Duodenal mucosa (tissue), 2 donors: ENCODE measurements around the gene LRRC66.

Experiments used
- H3K27ac ChIP-seq: one replicate; pipeline ENCODE4 v1.7.0; 2013; ENCODE audit warnings: low read depth, low read length
- H3K27me3 ChIP-seq, 2 donors: one replicate each; pipeline ENCODE4 v1.7.0; 2013; ENCODE audit warnings: low read length in 2 of 2, control low read depth in 1 of 2; ENCODE audit not compliant: insufficient read depth in 2 of 2, control insufficient read depth in 1 of 2
- H3K36me3 ChIP-seq, 2 donors: one replicate each; pipeline ENCODE4 v1.7.0; 2013; ENCODE audit warnings: low read length in 2 of 2, control low read depth in 1 of 2; ENCODE audit not compliant: insufficient read depth in 2 of 2, control insufficient read depth in 1 of 2
- H3K4me1 ChIP-seq, 2 donors: one replicate each; pipeline ENCODE4 v1.7.0; 2013; ENCODE audit warnings: low read length in 2 of 2, control low read depth in 1 of 2; ENCODE audit not compliant: insufficient read depth in 2 of 2, control insufficient read depth in 1 of 2
- H3K4me3 ChIP-seq, 2 donors: one replicate each; pipeline ENCODE4 v1.7.0; 2013; ENCODE audit warnings: low read length in 2 of 2, low read depth in 1 of 2
- H3K9ac ChIP-seq, 2 donors: one replicate each; pipeline ENCODE4 v1.7.0; 2013; ENCODE audit warnings: low read length in 2 of 2, low read depth in 1 of 2
- H3K9me3 ChIP-seq, 2 donors: one replicate each; pipeline ENCODE4 v1.7.0; 2013; ENCODE audit warnings: low read length in 2 of 2, control low read depth in 1 of 2; ENCODE audit not compliant: control insufficient read depth in 1 of 2

LRRC66 gene

GRCh38 chr4:51995647-51996220, 24.4 kb downstream of the LRRC66 start:
- no peak overlapping the region for H3K4me3 ChIP-seq
- no peaks in the 10 kb centered on the region for H3K27me3 ChIP-seq
- peaks cover 14 to 25% of the 10 kb centered on the region in 2 donors for H3K9me3 ChIP-seq
- H3K4me1 ChIP-seq, result no peaks in the 10 kb centered on the region
- no peak overlapping the region for H3K27ac ChIP-seq
- peaks cover 29 to 40% of the 10 kb centered on the region in 2 donors for H3K36me3 ChIP-seq
- H3K9ac ChIP-seq, result no peak overlapping the region

GRCh38 chr4:51965862-51966261, 54.3 kb downstream of the LRRC66 start:
- no peaks in the 10 kb centered on the region for H3K27me3 ChIP-seq
- no peaks in the 10 kb centered on the region for H3K4me1 ChIP-seq
- H3K36me3 ChIP-seq, result no peaks in the 10 kb centered on the region
- no peak overlapping the region for H3K4me3 ChIP-seq
- no peaks in the 10 kb centered on the region for H3K9me3 ChIP-seq
- no peak overlapping the region for H3K9ac ChIP-seq
- no peak overlapping the region for H3K27ac ChIP-seq

DNA sequence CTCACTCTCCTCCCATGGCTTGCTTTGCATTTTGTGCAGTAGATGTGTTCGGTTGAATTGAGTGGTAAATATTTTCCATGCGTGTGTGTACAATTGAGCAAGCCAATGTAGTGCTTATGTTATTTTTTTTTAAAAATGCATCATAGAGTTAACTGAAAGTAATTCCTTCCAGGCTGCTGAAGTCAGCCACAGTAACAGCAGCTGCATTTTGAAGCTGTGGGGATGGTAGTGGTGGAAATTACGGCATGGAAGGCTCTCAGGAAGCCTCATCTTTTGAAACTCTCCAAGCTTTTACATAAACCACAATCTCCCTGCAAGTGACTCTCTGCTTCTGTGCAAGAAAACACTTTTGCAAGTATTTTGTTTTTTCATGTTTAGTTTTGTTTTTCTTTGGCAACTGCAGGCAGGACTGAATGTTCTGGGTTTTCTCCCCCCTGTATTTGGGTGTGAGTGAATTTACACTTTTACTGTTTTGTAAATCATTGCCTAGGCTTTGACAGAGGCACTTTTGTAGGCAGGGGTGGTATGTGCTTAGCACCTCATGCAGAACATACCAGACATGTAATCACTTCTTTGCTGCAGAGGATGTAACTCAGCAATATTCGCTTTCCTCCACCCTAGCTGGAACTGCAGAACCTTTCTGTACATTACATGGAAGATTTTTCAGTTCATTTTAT, 56.2 kb downstream of the LRRC66 start:
- Histone ChIP-seq H3K27ac (no peak overlapping the region), H3K4me1 (no peaks in the 10 kb centered on the region), H3K9me3 (no peaks in the 10 kb centered on the region), H3K27me3 (no peaks in the 10 kb centered on the region), H3K4me3 (no peak overlapping the region), H3K36me3 (no peaks in the 10 kb centered on the region), H3K9ac (no peak overlapping the region)

GRCh38 chr4:51960486-51960885, 59.7 kb downstream of the LRRC66 start:
- H3K9ac ChIP-seq, result no peak overlapping the region
- H3K4me3 ChIP-seq, result peak overlapping the region in 1 of 2 donors; percentile 15
- H3K9me3 ChIP-seq, result no peaks in the 10 kb centered on the region
- no peaks in the 10 kb centered on the region for H3K4me1 ChIP-seq
- no peaks in the 10 kb centered on the region for H3K36me3 ChIP-seq
- H3K27ac ChIP-seq, result no peak overlapping the region
- H3K27me3 ChIP-seq, result no peaks in the 10 kb centered on the region

- H3K27ac ChIP-seq, result no peak overlapping the region
- H3K4me3 ChIP-seq, result no peak overlapping the region
- no peaks in the 10 kb centered on the region for H3K9me3 ChIP-seq
These were observed 61.8 kb downstream of the LRRC66 start for GRCh38 chr4:51958199-51958968.

More at GRCh38 chr4:51958199-51958968, 61.8 kb downstream of the LRRC66 start:
- Histone ChIP-seq H3K27me3 (no peaks in the 10 kb centered on the region), H3K9ac (no peak overlapping the region), H3K4me1 (no peaks in the 10 kb centered on the region), H3K36me3 (no peaks in the 10 kb centered on the region)
